PC-3 (cell line): ENCODE data around the gene NCEH1.

Source experiments
- CTCF ChIP-seq: fragments of 300-600 bp; sonication (generic); conservative IDR thresholded peaks from 2 replicates; pipeline ENCODE4 v1.5.1; 2017; ENCODE audit warnings: antibody characterized with exemption, low read depth, mild to moderate bottlenecking, low read length
- EZH2 ChIP-seq: fragments of 300-600 bp; sonication (generic); IDR thresholded peaks from one replicate; pipeline ENCODE4 v1.6.1; 2017; ENCODE audit warnings: antibody characterized with exemption, mild to moderate bottlenecking, low read length; ENCODE audit not compliant: unreplicated experiment
- EZH2phosphoT487 ChIP-seq: fragments of 300-600 bp; sonication (generic); IDR thresholded peaks from 2 replicates; pipeline ENCODE4 v1.6.1; 2018; ENCODE audit warnings: mild to moderate bottlenecking, antibody characterized with exemption, low read length, borderline replicate concordance

DNA sequence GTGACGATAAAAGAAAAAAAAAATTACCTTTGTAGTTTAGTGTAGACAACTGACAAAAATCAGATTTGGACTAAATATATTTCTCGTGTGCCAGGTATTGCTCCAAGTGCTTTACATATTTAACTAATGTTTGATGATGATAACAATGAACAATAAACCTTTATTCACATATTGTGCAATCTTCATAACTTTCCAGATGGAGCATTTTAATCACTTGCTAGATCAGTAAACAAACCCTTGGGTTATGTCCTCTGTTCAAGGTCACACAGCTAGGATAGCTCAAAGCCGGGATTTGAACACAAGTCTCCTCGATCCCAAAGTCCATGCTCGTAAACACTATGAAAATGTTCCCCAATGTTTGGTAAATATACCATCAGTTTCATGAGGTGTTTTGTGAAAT lies 14.5 kb downstream of the NCEH1 start:
- TF ChIP-seq CTCF (no peak), EZH2phosphoT487 (no peak), EZH2 (no peak)
